OCI-LY7 (cell line): Measurements from ENCODE around the gene HJV.

Source experiments
- CTCF ChIP-seq: fragments of 200-600 bp; sonication (generic); conservative IDR thresholded peaks from 2 replicates; pipeline ENCODE4 v1.5.1; 2014; ENCODE audit warnings: mild to moderate bottlenecking, antibody characterized with exemption, low read length, moderate library complexity, mixed read lengths
- EZH2phosphoT487 ChIP-seq: fragments of 200-600 bp; sonication (generic); IDR thresholded peaks from 2 replicates; pipeline ENCODE4 v1.6.1; 2018; ENCODE audit warnings: low read depth, borderline replicate concordance, mild to moderate bottlenecking, mixed run types, antibody characterized with exemption, low read length, moderate library complexity, mixed read lengths

DNA sequence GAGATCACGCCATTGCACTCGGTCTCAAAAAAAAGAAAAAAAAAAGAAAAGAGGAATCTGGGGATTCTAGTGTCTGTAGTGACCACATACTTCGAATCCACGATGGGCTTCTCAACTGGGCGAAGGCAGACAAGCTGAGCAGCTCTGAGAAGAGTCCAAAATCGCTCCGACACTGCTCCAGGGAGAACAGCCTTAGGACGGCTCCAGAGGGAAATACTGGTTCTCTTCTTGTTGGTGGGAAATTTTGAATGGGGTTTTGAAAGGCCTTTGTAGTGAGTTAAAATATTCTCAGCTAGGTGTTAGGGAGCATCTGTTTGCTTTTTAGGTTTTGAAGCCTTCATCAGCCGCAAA is 18.3 kb upstream of the HJV start:
- TF ChIP-seq CTCF (no peak), EZH2phosphoT487 (no peak)
